ES-I3 (cell line): ENCODE measurements around the gene EIPR1.

Source experiments
- H3K36me3 ChIP-seq: 2 replicates; pipeline ENCODE4 v1.6.1; 2013; ENCODE audit warnings: mild to moderate bottlenecking, low read length, control low read depth, moderate library complexity; ENCODE audit not compliant: insufficient read depth
- H3K4me1 ChIP-seq: 2 replicates; pipeline ENCODE4 v1.6.1; 2013; ENCODE audit warnings: mild to moderate bottlenecking, control low read depth, low read length; ENCODE audit not compliant: insufficient read depth
- H3K9ac ChIP-seq: 2 replicates; pipeline ENCODE4 v1.6.1; 2013; ENCODE audit warnings: low read depth, mild to moderate bottlenecking, low read length, moderate library complexity
- H3K9me3 ChIP-seq: 2 replicates; pipeline ENCODE4 v1.6.1; 2013; ENCODE audit warnings: mild to moderate bottlenecking, low read length, moderate library complexity; ENCODE audit not compliant: control insufficient read depth, insufficient read depth

The EIPR1 gene

GRCh38 chr2:3409627-3410170 lies 32.1 kb upstream of the EIPR1 start:
- no peaks in the 10 kb centered on the region for H3K4me1 ChIP-seq
- no peaks in the 10 kb centered on the region for H3K9me3 ChIP-seq
- H3K36me3 ChIP-seq = no peaks in the 10 kb centered on the region
- no peak overlapping the region for H3K9ac ChIP-seq

- Histone ChIP-seq H3K36me3 (peaks cover 4% of the 10 kb centered on the region; the same call in 1 of the 2 replicates), H3K9ac (no peak overlapping the region), H3K9me3 (no peaks in the 10 kb centered on the region), H3K4me1 (no peaks in the 10 kb centered on the region)
Observed at GRCh38 chr2:3408781-3409180, 31.2 kb upstream of the EIPR1 start.

- Histone ChIP-seq H3K36me3 (peaks cover 11% of the 10 kb centered on the region; the same call in 1 of the 2 replicates), H3K4me1 (no peaks in the 10 kb centered on the region), H3K9me3 (no peaks in the 10 kb centered on the region), H3K9ac (no peak overlapping the region)
Observed at GRCh38 chr2:3406501-3406900, 28.9 kb upstream of the EIPR1 start.

- no peaks in the 10 kb centered on the region for H3K4me1 ChIP-seq
- no peak overlapping the region for H3K9ac ChIP-seq
- H3K9me3 ChIP-seq = no peaks in the 10 kb centered on the region
- peaks cover 11% of the 10 kb centered on the region; the same call in 1 of the 2 replicates for H3K36me3 ChIP-seq
Observed at GRCh38 chr2:3405876-3406275, 28.3 kb upstream of the EIPR1 start.

GRCh38 chr2:3405307-3405706 lies 27.7 kb upstream of the EIPR1 start:
- Histone ChIP-seq H3K4me1 (no peaks in the 10 kb centered on the region), H3K9me3 (no peaks in the 10 kb centered on the region), H3K9ac (no peak overlapping the region), H3K36me3 (peaks cover 11% of the 10 kb centered on the region; the same call in 1 of the 2 replicates)

GRCh38 chr2:3404349-3404894 lies 26.8 kb upstream of the EIPR1 start:
- Histone ChIP-seq H3K4me1 (peaks cover 2% of the 10 kb centered on the region; the same call in 1 of the 2 replicates), H3K9ac (no peak overlapping the region), H3K9me3 (no peaks in the 10 kb centered on the region), H3K36me3 (peaks cover 11% of the 10 kb centered on the region; the same call in 1 of the 2 replicates)

- no peak overlapping the region for H3K9ac ChIP-seq
- H3K9me3 ChIP-seq = no peaks in the 10 kb centered on the region
- peaks cover 11% of the 10 kb centered on the region; the same call in 1 of the 2 replicates for H3K36me3 ChIP-seq
- H3K4me1 ChIP-seq = peaks cover 9% of the 10 kb centered on the region
Observed at GRCh38 chr2:3403587-3404334, 26.1 kb upstream of the EIPR1 start.

- peaks cover 11% of the 10 kb centered on the region; the same call in 1 of the 2 replicates for H3K36me3 ChIP-seq
Observed at GRCh38 chr2:3399829-3400228, 22.2 kb upstream of the EIPR1 start.

GRCh38 chr2:3399381-3399780 lies 21.8 kb upstream of the EIPR1 start:
- Histone ChIP-seq H3K36me3 (peaks cover 9% of the 10 kb centered on the region; the same call in 1 of the 2 replicates), H3K4me1 (peaks cover 13% of the 10 kb centered on the region), H3K9ac (peak overlapping the region; percentile 7; the same call in 1 of the 2 replicates), H3K9me3 (peaks cover 7% of the 10 kb centered on the region; the same call in 1 of the 2 replicates)

More at GRCh38 chr2:3399829-3400228, 22.2 kb upstream of the EIPR1 start:
- Histone ChIP-seq H3K4me1 (peaks cover 13% of the 10 kb centered on the region), H3K9me3 (peaks cover 7% of the 10 kb centered on the region; the same call in 1 of the 2 replicates), H3K9ac (no peak overlapping the region)

GRCh38 chr2:3398857-3399256 lies 21.2 kb upstream of the EIPR1 start:
- H3K9me3 ChIP-seq = peaks cover 7% of the 10 kb centered on the region; the same call in 1 of the 2 replicates
- H3K9ac ChIP-seq = no peak overlapping the region
- peaks cover 8% of the 10 kb centered on the region; the same call in 1 of the 2 replicates for H3K36me3 ChIP-seq
- H3K4me1 ChIP-seq = peaks cover 13% of the 10 kb centered on the region

- Histone ChIP-seq H3K9ac (no peak overlapping the region), H3K36me3 (peaks cover 8% of the 10 kb centered on the region; the same call in 1 of the 2 replicates), H3K4me1 (peaks cover 13% of the 10 kb centered on the region), H3K9me3 (peaks cover 7% of the 10 kb centered on the region; the same call in 1 of the 2 replicates)
Observed at GRCh38 chr2:3396920-3397559, 19.4 kb upstream of the EIPR1 start.

- H3K36me3 ChIP-seq = peaks cover 5% of the 10 kb centered on the region; the same call in 1 of the 2 replicates
Observed at GRCh38 chr2:3392216-3392615, 14.6 kb upstream of the EIPR1 start.

GRCh38 chr2:3390041-3390440 lies 12.4 kb upstream of the EIPR1 start:
- Histone ChIP-seq H3K4me1 (no peaks in the 10 kb centered on the region), H3K9ac (no peak overlapping the region), H3K9me3 (no peaks in the 10 kb centered on the region), H3K36me3 (peaks cover 5% of the 10 kb centered on the region; the same call in 1 of the 2 replicates)

More at GRCh38 chr2:3392216-3392615, 14.6 kb upstream of the EIPR1 start:
- no peaks in the 10 kb centered on the region for H3K4me1 ChIP-seq
- no peak overlapping the region for H3K9ac ChIP-seq
- peaks cover 7% of the 10 kb centered on the region; the same call in 1 of the 2 replicates for H3K9me3 ChIP-seq

GRCh38 chr2:3389193-3389592 lies 11.6 kb upstream of the EIPR1 start:
- Histone ChIP-seq H3K36me3 (peaks cover 5% of the 10 kb centered on the region; the same call in 1 of the 2 replicates), H3K9me3 (no peaks in the 10 kb centered on the region), H3K9ac (no peak overlapping the region), H3K4me1 (no peaks in the 10 kb centered on the region)
